ENCODE results near the gene TLE3. TPM values are rescaled to one million over a fixed set of nuclear protein-coding genes. Genes with fewer than 3 reads are reported as not detected.

Gene TLE3
- polyA plus RNA-seq, 1 of the 3 experiments (the other 2 are of a cell fraction), result 14.7 TPM

GRCh38 chr15:70066004-70066403 lies 31.7 kb downstream of the TLE3 start:
- no peak for TF ChIP-seq FOXJ3 (CRISPR knock-in tag; IDR thresholded peaks at IDR 0.05)
- no peak for TF ChIP-seq NFIC (IDR thresholded peaks at IDR 0.05; ENCODE audit: borderline replicate concordance)
- TF ChIP-seq SIN3A (IDR thresholded peaks at IDR 0.05; ENCODE audit: borderline replicate concordance, low read depth, low read length), result no peak
- no peak for TF ChIP-seq GATA2 (CRISPR knock-in tag; IDR thresholded peaks at IDR 0.05)
- no peak for TF ChIP-seq MXI1 (IDR thresholded peaks at IDR 0.05; ENCODE audit: low read depth, low read length)
- no peak for TF ChIP-seq CHD2 (IDR thresholded peaks at IDR 0.05; ENCODE audit: low read length, partially characterized antibody)
- no peak for TF ChIP-seq EP300 (IDR thresholded peaks at IDR 0.05; ENCODE audit: borderline replicate concordance in 1 of 2, low read depth in 1 of 2, low read length in 1 of 2)
- TF ChIP-seq FOXM1 (IDR thresholded peaks at IDR 0.05; ENCODE audit: low read depth), result no peak
- TF ChIP-seq POLR2AphosphoS5 (IDR thresholded peaks at IDR 0.05; ENCODE audit: low read depth, low read length), result no peak
- TF ChIP-seq PBX3 (IDR thresholded peaks at IDR 0.05), result no peak
- TF ChIP-seq TCF12 (IDR thresholded peaks at IDR 0.05), result no peak
- TF ChIP-seq ELF1 (IDR thresholded peaks at IDR 0.05), result no peak
- TF ChIP-seq RFX5 (IDR thresholded peaks at IDR 0.05; ENCODE audit: low read length), result no peak
- no peak for TF ChIP-seq IRF3 (IDR thresholded peaks at IDR 0.05; ENCODE audit: low read depth, low read length)
- no peak for TF ChIP-seq EZH2phosphoT487 (IDR thresholded peaks at IDR 0.05; ENCODE audit: borderline replicate concordance, low read depth)
- no peak for TF ChIP-seq RXRA (IDR thresholded peaks at IDR 0.05; ENCODE audit: borderline replicate concordance, low read depth)
- TF ChIP-seq MAX (IDR thresholded peaks at IDR 0.05; ENCODE audit: low read depth), result no peak
- TF ChIP-seq YY1 (IDR thresholded peaks at IDR 0.05; ENCODE audit: low read depth), result no peak
- TF ChIP-seq TAF1 (IDR thresholded peaks at IDR 0.05; ENCODE audit: borderline replicate concordance, low read depth, low read length), result no peak
- no peak for DNase-seq
- H3K9me3 ChIP-seq, result no peaks in the 10 kb centered on the region
- H4K20me1 ChIP-seq (ENCODE audit: insufficient read depth), result peaks cover 30% of the 10 kb centered on the region
- H3K9ac ChIP-seq, result no peak overlapping the region
- H2AFZ ChIP-seq (ENCODE audit: low read depth), result no peak overlapping the region
- no peaks in the 10 kb centered on the region for H3K27me3 ChIP-seq (ENCODE audit: insufficient read depth)
- H3K79me2 ChIP-seq (ENCODE audit: insufficient read depth), result no peaks in the 10 kb centered on the region
- no peak overlapping the region for H3K27ac ChIP-seq (ENCODE audit: low read depth in 2 of 2, low read length in 1 of 2)
- H3K4me3 ChIP-seq (ENCODE audit: low read depth in 2 of 2, low read length in 1 of 2), result no peak overlapping the region
- no peaks in the 10 kb centered on the region for H3K9me2 ChIP-seq
- H3K4me2 ChIP-seq, result no peak overlapping the region
- peaks cover 7% of the 10 kb centered on the region for H3F3A ChIP-seq (replicated peaks; ENCODE audit: insufficient read depth)
- peaks cover 13 to 60% of the 10 kb centered on the region in 2 experiments; a peak in 3 of 4 replicates for H3K4me1 ChIP-seq (ENCODE audit: control insufficient read depth in 1 of 2, insufficient read depth in 2 of 2, low read depth in 1 of 2, low read length in 1 of 2)
- WGBS (ENCODE audit: low lambda C conversion rate), result 91% methylated on average over 11 of the region's 12 CpGs
- POLR2A ChIA-PET, result no interaction called here
- CTCF ChIA-PET, result interaction anchor here (1.6 to 5.1 kb wide), 3 partner anchors 31 to 337 kb away, joined by 5 to 32 read pairs (median 6); partner anchors contain the start of gene TLE3
- peaks cover 0 to 57% of the 10 kb centered on the region in 2 experiments for H3K36me3 ChIP-seq (replicated peaks in 1 of 2; ENCODE audit: control insufficient read depth in 1 of 2, insufficient read depth in 2 of 2, low read length in 1 of 2)
